D341Med (cell line): ENCODE results near the gene KLF13.

Experiments used
- DNase-seq: peaks from one replicate; pipeline ENCODE4 v3.0.0; 2012; ENCODE audit warnings: low spot score

The KLF13 gene

DNA sequence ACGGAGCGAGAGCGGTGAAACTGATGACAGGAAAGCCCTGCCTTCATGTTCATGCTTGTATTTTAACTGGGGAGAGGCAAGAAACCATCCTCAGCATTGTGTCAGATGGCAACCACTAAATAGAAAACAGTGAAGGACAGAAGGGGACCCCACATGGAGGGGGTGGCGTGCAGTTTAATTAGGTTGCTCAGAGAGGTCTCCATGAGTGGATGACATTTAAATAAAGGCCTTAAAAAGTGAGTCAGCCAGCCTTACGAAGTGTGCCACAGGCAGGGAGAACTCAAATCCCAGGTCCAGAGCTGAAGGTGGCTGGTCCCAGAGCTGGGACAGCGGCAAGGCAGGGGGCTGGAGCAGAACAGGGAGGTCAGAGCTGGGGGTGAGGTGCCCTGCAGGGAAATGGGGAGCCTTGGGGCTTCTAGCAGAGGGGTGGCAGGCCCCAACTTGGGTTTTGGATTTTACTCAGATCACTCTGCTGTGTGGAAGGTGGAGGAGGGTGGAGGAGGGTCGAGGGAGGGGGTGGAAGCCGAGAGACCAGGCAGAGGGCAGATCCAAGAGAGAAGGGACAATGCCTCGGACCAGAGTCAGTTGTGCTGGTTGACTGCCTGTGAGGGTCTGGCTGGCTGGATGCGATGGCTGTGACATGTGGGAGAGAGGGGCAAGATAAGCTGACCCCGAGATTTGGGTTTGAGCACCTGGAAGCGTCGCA is 73.7 kb downstream of the KLF13 start:
- DNase-seq, result no peak

DNA sequence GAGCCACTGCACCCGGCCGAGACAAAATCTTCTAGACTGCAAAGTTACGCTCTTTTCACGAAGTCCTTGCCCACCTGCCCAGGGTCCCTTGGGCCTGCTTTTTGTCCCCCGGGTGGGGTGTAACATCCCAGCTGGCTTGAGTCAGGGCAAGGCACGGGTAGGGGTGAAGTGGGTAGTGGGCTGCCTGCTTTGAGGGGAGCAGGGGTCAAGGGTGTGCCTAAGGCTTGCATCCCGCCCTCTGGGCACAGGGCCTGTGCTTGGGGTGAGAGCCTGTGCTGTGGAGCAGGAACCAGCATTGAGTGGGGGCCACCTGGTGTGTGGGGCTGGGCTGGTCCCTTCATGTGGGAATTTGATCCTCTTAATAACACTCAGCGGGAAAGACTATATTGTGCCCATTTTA is 74.6 kb downstream of the KLF13 start:
- DNase-seq, result no peak

DNA sequence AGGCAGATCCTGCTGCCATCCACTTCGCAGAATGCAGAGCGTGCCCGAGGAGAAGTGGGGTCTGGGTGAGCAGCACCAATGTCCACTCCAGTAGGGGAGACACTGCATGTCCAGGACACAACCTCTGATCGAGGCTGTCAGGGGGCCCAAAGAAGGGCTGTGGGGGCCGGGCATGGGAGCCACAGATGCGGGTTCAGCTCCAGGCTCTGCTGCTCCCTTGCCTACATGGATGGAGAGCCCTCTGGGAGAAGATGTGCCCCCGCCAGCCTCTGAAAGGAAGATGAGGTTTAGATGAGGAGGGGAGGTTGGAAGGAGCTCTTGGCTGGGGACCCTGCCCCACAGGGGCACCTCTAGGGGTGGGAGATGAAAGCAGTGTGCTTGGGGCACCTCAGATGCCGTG is 75.4 kb downstream of the KLF13 start:
- DNase-seq, result peak; percentile 27

DNA sequence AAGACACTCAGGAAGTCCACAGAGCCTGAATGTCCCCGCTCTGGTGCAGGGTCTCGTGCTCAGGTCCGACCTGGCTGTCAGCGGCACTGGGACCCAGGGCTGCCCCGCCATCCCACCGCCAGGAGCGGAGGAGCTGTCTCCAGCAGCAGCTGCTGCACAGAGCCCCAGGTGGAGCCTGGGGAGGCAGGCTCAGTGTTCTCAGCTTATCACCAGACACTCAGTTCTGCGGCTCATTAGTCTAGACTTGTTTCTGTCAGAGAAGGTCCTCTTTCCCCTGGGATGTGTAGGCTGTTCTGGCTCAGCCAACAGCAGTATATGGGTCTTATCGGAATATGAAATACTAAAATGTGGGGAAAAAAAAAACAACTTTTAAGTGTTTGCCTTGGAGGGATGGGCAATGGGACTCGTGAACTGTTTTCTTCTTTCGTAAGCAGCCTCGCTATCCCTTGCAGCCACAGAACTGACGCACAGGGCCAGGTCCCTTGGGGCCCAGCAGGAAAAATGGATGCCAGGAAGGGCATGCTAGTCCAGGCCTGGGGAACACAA is 75.9 kb downstream of the KLF13 start:
- peak; percentile 65 for DNase-seq

DNA sequence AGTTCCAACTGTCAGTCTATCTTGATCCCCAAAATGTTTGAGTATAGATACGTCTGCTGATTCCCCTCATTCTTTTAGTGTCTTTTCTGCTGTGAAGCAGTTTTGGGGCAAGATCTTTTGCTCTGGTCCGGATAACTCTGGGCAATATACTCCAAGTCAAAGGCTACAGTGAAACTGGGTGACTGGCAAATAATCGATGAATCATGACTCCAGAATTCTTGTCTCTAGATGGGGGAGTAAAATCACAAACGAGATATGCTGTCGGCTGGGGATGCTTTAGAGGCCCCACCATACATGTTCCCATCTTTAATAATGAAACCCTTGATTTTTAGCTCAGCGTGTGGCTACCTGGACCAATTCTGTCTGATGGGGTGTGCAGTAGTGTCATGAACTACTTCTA is 76.5 kb downstream of the KLF13 start:
- DNase-seq, result no peak

DNA sequence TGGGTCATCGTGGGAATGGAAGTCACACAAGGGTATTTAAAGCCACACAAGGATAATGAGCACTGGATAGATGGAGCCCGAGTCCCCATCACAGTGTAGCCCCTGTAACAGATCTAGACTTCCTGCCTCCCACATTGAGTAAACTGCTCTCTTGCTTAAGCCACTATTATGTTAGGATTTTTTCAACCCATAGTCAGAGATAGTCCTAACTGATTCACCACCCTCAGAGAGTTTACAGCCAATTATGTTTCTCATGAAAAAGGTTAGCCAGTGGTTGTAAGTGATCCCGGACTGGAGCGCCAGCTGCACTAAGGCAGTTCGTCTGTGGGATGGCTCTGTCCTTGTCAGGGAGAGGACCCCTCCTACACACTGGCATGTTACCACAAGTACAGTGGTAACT is 77.0 kb downstream of the KLF13 start:
- DNase-seq, result no peak

DNA sequence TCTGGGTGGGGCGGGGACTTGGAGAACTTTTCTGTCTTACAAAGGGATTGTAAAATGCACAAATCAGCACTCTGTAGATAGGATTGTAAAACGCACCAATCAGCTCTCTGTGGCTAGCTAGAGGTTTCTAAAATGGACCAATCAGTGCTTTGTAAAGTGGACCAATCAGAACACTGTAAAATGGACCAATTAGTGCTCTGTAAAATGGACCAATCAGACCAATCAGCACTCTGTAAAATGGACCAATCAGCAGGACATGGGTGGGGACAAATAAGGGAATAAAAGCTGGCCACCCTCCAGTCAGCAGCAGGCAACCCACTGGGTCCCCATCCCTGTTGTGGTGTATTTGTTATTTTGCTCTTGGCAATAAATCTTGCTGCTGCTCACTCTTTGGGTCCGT is 77.7 kb downstream of the KLF13 start:
- no peak for DNase-seq

DNA sequence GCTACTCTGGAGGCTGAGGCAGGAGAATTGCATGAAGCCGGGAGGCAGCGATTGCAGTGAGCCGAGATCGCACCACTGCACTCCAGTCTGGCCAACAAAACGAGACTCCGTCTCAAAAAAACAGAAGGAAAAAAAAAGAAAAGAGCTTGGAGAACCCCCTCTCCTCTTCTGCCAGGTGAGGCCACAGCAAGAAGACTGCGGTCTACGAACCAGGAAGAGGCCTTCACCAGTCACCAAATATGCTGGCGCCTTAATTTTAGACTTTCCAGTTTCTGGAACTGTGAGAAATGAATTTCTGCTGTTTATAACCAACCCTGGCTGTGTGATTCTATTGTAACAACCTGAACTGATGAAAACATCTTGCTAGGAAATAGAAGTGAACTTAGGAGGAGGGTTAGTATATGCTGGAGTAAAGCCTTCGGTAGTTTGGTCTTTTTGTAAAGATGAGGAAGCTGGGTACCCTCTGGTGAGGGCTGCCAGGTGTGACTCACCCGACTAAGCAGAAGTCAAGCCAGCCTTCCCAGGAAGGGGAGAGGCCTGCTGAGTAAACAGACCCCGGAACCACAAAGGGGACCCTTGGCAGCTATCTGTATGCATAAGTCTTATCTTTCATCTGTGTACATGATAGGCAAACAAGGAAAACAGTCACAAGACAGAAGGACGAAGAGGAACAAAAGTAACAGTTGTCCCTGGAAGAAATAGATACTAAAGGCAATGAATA is 78.7 kb downstream of the KLF13 start:
- no peak for DNase-seq

DNA sequence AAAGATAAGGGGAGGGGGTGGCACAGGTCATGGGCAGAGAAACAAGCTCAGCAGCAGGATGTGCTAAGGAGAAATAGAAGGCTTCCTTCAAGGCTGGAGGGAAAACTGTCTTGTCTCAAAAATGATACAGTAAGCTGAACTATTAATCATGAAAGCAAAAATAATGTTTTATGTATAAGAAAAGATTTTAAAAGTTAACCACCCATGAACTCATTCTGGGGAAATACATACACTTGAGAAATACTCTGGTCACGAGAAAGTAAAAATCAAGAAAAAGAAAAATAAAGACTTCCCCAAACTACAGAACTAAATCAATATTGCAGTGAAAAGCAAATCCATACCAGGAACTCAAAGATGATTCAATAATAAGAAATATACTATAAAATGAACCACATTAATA is 80.7 kb downstream of the KLF13 start:
- no peak for DNase-seq

DNA sequence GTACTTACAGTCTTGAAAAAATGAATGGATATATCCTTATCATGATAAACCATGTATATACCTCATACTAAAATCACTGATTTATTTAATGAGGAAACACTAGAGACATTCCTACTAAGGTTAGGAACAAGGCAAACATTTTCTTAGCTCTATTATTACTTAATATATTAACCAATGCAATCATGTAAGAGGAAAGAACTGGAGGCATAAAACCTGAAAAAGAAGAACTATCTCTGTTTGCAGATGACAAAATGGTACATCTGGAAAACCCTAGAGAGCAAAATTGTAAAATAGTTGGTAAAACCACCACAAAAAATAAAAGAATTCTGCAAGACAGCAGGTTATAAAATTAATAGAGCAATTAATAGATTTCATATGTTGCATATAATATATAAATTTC is 81.2 kb downstream of the KLF13 start:
- no peak for DNase-seq

DNA sequence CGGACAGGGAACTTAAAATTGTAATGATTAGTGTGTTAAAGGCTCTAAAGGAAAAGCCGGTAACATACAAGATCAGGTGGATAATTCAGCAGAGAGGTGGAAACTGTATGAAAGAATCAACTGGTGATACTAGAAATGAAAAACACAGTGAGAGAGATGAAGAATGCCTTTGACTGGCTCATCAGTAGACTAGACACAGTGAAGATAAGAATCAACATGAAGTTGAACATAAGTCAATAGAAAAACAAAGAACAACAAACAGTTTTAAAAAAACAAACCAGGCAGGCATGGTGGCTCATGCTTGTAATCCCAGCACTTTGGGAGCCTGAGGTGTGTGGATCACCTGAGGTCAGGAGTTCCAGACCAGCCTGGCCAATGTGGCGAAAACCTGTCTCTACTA is 82.1 kb downstream of the KLF13 start:
- no peak for DNase-seq

DNA sequence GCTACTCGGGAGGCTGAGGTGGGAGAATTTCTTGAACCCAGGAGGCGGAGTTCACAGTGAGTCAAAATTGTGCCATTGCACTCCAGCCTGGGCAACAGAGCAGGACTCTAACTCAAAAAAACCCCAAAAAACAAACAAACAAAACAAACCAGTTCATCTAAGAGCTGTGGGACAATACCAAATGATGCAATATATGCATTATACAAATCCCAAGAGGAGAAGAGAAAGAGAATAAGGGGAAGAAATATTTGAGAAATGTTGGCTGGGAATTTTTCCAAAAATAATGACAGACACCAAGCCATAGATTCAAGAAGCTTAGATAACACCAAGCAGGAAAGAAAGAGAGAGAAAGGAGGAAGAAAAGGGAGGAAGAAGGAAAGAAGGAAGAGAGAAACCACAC is 82.5 kb downstream of the KLF13 start:
- DNase-seq, result no peak

DNA sequence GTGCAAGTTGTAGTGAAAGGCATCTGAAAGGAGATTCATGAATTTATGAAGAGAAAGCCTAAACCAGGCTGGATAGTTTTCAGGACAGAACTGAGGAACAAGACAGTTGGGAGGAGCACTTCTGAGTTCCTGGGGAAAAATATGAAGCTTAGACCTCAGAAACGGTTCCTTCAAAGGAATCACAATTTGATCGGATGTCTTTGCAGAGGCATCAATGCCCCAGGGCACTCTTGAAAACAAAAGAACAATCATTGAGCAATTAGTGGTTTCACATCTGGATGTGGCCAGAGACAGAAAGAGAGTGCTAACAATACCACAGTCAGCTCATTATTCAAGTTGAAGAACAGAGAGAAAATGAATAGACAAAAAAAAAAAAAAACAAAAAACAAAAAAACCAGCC is 86.2 kb downstream of the KLF13 start:
- no peak for DNase-seq

DNA sequence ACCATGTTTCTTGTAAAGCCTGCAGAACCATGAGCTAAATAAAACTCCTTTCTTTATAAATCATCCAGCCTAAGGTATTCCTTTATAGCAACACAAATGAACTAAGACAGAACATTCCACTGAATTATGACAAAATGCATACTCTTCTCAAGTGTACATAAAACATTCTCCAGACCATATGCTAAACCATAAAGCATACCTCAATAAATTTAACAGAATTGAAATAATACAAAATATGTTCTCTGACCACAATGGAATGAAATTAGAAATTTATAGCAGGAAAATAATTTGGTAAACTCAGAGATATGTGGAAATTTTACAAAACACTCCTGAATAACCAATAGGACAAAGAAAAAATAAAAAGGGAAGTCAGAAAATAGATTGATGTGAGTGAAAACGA is 88.6 kb downstream of the KLF13 start:
- no peak for DNase-seq

DNA sequence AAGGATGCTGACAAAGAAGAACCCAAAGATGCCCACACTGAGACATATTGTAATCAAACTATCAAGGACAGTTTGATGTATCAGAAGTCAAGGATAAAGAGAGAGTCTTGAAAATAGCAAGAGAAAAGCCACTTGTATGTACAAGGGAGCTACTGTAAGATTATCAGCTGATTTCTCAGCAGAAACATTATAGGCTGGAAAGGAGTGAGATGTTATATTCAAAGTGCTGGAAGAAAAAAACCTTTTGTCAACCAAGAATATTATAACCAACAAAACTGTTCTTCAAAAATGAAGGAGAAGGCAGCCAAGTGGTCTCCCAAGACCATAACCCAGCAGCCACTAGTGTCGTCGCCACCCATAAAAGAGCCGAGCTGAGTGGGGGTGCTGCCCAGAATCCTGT is 93.2 kb downstream of the KLF13 start:
- DNase-seq, result no peak

DNA sequence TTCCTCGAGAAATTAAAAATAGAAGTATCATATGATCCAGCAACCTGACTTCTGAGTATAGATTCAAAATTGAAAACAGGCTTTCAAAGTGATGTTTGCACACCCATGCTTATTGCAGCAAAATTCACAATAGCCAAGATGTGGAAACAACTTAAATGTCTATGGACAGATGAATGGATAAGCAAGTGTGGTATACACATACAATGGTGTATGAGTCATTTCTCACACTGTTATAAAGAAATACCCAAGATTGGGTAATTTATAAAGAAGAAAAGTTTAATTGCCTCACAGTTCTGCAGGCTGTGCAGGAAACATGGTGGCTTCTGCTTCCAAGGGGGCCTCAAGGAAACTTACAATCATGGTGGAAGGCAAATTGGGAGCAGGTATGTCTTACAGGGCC is 100.8 kb downstream of the KLF13 start:
- DNase-seq, result no peak
